GM12873 (cell line): ENCODE measurements around the gene TMEM31.

Experiments
- CTCF ChIP-seq: IDR thresholded peaks from 2 replicates; pipeline ENCODE4 v1.5.1; 2012; ENCODE audit warnings: low read depth, mild to moderate bottlenecking, moderate library complexity, low read length, control low read depth; ENCODE audit not compliant: insufficient read depth; ENCODE audit errors: missing control alignments

Gene TMEM31

GRCh38 chrX:103697687-103698086 is 13.0 kb upstream of the TMEM31 start:
- no peak for TF ChIP-seq CTCF

- no peak for TF ChIP-seq CTCF
These were observed 11.5 kb upstream of the TMEM31 start for GRCh38 chrX:103699243-103699642.

- TF ChIP-seq CTCF = no peak
These were observed 5.8 kb upstream of the TMEM31 start for GRCh38 chrX:103704863-103705262.

GRCh38 chrX:103716962-103717361 is 6.3 kb downstream of the TMEM31 start:
- no peak for TF ChIP-seq CTCF

GRCh38 chrX:103718120-103718519 is 7.4 kb downstream of the TMEM31 start:
- TF ChIP-seq CTCF = no peak

GRCh38 chrX:103722505-103722904 is 11.8 kb downstream of the TMEM31 start:
- no peak for TF ChIP-seq CTCF

GRCh38 chrX:103726477-103726876 is 15.8 kb downstream of the TMEM31 start:
- TF ChIP-seq CTCF = no peak

GRCh38 chrX:103727115-103727514 is 16.4 kb downstream of the TMEM31 start:
- no peak for TF ChIP-seq CTCF
